Measurements from ENCODE around the gene IQCE.

GRCh38 chr7:2514473-2515423 is 44.0 kb upstream of the IQCE start:
- TF ChIP-seq FOXK2 (IDR thresholded peaks at IDR 0.05) (no peak), HDGF (IDR thresholded peaks at IDR 0.05; ENCODE audit: borderline replicate concordance) (no peak), NFRKB (IDR thresholded peaks at IDR 0.05) (no peak), ARNT (IDR thresholded peaks at IDR 0.05) (no peak)
